Measurements from ENCODE around the gene CYB561.

Gene CYB561

DNA sequence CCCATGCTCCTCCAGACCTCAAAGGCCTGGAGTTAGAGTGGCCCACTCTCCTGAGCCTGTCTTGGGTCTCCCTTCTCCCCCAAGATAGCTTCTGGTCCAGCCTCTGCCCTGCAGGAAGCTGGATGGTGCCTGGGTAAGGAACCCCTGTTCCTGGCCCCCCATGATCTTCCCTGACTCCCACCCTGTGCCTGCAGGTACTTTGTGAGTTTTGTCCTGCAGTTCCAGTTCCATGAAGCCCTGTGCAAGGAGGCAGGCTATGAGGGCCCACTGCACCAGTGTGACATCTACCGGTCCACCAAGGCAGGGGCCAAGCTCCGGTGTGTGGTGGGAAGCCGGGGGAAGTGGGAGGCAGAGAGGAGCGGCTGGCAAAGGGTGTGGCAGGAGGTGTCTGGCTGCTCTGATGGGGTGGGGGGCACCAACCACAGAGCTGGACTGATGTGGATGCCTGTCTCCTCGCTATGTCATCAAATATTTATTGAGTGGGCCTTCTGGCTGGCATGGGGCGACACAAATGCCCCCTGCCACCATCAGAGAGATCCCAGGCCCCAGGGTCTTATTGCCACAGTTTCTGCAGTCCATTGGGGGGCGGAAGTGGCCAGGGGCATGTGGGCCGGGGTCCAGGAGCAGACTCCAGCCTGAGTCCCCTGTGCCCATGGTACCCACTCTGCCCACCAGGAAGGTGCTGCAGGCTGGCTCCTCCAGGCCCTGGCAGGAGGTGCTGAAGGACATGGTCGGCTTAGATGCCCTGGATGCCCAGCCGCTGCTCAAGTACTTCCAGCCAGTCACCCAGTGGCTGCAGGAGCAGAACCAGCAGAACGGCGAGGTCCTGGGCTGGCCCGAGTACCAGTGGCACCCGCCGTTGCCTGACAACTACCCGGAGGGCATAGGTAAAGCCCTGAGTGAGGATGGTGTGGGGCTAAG is 37.8 kb upstream of the CYB561 start:
- TF ChIP-seq, protein P1, sequence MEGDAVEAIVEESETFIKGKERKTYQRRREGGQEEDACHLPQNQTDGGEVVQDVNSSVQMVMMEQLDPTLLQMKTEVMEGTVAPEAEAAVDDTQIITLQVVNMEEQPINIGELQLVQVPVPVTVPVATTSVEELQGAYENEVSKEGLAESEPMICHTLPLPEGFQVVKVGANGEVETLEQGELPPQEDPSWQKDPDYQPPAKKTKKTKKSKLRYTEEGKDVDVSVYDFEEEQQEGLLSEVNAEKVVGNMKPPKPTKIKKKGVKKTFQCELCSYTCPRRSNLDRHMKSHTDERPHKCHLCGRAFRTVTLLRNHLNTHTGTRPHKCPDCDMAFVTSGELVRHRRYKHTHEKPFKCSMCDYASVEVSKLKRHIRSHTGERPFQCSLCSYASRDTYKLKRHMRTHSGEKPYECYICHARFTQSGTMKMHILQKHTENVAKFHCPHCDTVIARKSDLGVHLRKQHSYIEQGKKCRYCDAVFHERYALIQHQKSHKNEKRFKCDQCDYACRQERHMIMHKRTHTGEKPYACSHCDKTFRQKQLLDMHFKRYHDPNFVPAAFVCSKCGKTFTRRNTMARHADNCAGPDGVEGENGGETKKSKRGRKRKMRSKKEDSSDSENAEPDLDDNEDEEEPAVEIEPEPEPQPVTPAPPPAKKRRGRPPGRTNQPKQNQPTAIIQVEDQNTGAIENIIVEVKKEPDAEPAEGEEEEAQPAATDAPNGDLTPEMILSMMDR (IDR thresholded peaks at IDR 0.05; ENCODE audit: low read depth, low read length) = no peak

DNA sequence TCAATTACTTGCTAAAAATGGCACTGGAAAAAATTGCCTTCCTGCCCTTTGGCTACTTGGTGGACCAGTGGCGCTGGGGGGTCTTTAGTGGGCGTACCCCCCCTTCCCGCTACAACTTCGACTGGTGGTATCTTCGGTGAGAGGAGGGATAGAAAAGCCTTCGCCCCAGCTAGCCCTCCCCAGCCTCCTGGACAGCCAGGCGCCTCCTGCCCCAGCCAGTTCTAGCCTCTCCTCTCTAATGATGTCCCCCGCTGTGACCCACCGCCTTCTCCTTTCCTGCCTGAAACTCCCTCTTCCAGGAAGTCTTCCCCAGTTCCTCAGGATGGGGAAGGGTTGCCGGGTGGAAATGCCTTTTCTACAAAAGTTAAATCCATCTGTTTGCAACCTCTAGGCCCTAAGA is 36.9 kb upstream of the CYB561 start:
- no peak overlapping the region for H3K4me3 ChIP-seq (replicated peaks in 1 of 2; ENCODE audit: low read depth in 2 of 2, low read length in 2 of 2)
- TF ChIP-seq, protein P1 (IDR thresholded peaks at IDR 0.05; ENCODE audit: low read depth, low read length) = no peak
- DNase-seq (ENCODE audit: low read depth in 2 of 2) = no peak

More for the DNA sequence above, 37.8 kb upstream of the CYB561 start:
- no peak for DNase-seq (ENCODE audit: low read depth in 2 of 2)
- H3K4me3 ChIP-seq (replicated peaks in 1 of 2; ENCODE audit: low read depth in 2 of 2, low read length in 2 of 2) = no peak overlapping the region

DNA sequence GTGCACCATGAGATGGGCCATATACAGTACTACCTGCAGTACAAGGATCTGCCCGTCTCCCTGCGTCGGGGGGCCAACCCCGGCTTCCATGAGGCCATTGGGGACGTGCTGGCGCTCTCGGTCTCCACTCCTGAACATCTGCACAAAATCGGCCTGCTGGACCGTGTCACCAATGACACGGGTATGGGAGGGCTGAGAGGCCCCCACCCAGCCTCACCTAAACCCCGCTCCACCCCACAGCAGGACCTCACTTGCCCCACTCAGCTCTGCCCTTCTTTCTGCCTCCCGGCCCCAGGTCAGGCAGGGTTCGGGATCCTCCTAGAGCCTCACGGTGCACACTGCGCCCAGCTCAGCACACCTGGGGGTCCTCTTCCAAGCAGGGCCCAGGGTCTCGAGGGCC is 36.4 kb upstream of the CYB561 start:
- TF ChIP-seq, protein P1 (IDR thresholded peaks at IDR 0.05; ENCODE audit: low read depth, low read length) = no peak
- H3K4me3 ChIP-seq (replicated peaks in 1 of 2; ENCODE audit: low read depth in 2 of 2, low read length in 2 of 2) = no peak overlapping the region
- DNase-seq (ENCODE audit: low read depth in 2 of 2) = no peak

DNA sequence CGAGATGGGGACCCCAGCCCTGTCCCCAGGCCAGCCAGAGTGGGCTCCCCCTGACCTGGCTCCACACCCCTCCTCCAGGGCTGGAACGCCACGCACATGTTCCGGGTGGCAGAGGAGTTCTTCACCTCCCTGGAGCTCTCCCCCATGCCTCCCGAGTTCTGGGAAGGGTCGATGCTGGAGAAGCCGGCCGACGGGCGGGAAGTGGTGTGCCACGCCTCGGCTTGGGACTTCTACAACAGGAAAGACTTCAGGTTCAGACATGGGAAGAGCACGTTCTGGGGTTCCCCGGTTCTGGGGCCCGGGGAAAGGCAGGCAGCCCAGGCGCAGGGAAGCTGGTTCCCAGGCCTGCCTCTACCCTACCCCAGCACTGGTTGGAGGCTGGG is 35.4 kb upstream of the CYB561 start:
- H3K4me3 ChIP-seq (replicated peaks in 1 of 2; ENCODE audit: low read depth in 2 of 2, low read length in 2 of 2) = no peak overlapping the region
- no peak for DNase-seq (ENCODE audit: low read depth in 2 of 2)
- TF ChIP-seq, protein P1 (IDR thresholded peaks at IDR 0.05; ENCODE audit: low read depth, low read length) = no peak

DNA sequence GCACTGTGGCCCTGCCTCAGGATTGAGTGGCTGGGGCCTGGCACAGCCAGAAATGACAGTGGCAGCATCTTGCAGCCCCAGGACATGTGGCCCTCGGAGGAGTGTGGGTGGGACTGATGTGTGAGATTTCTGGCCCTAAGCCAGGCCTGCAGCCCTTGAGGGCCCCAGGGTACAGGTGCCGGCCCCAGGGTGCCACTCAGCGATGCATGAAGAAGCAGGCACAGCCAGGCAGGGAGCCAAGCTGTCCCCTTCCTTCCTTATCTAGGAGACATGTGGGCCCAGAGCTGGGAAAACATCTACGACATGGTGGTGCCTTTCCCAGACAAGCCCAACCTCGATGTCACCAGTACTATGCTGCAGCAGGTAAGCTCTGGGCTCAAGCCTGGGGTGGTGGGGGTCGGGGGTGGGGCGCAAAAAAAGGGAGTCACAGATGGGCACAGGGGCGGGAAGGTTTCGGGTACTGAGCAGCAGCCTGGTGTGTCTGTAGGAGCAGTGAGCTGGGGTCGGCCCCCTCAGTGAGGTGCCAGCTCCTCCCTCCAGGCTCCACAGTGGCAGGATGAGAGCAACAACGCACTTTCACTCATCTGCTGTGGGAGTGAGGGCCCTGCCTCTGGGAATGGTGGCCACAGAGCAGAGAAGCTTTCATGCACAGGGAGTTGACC is 34.9 kb upstream of the CYB561 start:
- TF ChIP-seq, protein P1 (IDR thresholded peaks at IDR 0.05; ENCODE audit: low read depth, low read length) = no peak
- DNase-seq (ENCODE audit: low read depth in 2 of 2) = no peak
- no peak overlapping the region for H3K4me3 ChIP-seq (replicated peaks in 1 of 2; ENCODE audit: low read depth in 2 of 2, low read length in 2 of 2)

DNA sequence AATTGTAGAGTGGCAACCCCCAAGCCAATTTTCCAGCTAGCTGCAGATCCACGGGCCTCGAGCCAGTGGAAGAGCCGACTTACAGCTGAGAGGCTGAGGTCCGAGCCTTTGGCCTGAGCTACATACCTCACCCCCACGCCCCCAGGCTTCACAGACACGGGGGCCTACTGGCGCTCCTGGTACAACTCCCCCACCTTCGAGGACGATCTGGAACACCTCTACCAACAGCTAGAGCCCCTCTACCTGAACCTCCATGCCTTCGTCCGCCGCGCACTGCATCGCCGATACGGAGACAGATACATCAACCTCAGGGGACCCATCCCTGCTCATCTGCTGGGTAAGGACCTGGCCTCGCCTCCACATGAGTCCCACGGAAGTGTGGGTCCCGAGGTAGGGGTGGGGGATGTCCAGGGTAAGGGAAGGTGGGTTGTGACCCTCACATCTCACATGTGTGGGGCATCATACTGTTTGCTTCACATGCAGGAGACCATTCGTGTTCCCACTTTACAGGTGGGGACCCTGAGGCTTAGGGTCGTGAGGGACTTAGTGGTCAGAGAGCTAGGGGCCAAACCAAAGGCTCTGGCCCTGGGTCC is 34.2 kb upstream of the CYB561 start:
- no peak overlapping the region for H3K4me3 ChIP-seq (replicated peaks in 1 of 2; ENCODE audit: low read depth in 2 of 2, low read length in 2 of 2)
- DNase-seq (ENCODE audit: low read depth in 2 of 2) = no peak
- TF ChIP-seq, protein P1 (IDR thresholded peaks at IDR 0.05; ENCODE audit: low read depth, low read length) = no peak
